Choroid plexus epithelial cell (primary cell): ENCODE measurements around the gene MCOLN3.

Experiments used
- DNase-seq: peaks from one replicate; pipeline ENCODE4 v3.0.0-alpha.2; 2010; ENCODE audit warnings: low read depth
- H3K4me3 ChIP-seq: 2 replicates; pipeline ENCODE4 v1.5.1; 2011; ENCODE audit warnings: low read depth, mild to moderate bottlenecking, control low read depth, low read length, moderate library complexity
- TF ChIP-seq, protein P1 (sequence below): conservative IDR thresholded peaks from 2 replicates; pipeline ENCODE4 v1.5.1; 2011; ENCODE audit warnings: low read depth, mild to moderate bottlenecking, control low read depth, inconsistent platforms, low read length, moderate library complexity

MCOLN3 gene

DNA sequence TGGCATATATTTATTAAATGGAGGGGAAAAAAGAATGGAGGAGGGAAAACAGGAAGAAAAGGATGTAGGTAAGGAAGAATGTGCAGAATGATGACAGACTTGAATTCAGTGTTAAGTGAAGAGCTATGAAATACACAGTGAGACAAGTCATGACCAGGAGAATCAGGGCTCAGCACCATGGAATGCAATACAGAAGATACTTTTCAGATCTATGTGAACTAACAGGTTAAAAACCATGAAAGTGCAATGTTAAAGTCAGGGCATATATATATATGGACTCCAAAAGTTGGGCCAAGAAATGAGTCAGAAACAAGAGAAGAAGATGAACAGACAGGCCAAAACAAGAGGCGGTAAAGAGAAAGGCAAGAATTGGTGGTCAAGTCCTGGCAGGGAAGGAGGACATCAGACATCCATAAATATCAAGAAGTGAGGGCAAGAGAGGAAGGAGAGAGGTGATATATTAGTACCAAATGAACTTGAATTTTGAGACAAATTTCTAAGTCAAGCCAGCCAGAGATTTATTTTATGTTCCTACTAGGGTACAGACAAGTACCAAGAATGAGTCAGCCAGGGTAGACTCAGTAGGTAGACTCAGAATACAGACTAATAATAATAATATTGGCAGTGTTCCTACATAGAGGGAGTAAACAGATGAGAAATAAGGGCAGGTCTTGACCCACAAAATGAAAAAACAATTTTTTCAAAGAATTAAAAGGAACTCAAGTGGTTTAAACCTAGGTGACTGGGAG, 39.5 kb upstream of the MCOLN3 start:
- TF ChIP-seq, protein P1, sequence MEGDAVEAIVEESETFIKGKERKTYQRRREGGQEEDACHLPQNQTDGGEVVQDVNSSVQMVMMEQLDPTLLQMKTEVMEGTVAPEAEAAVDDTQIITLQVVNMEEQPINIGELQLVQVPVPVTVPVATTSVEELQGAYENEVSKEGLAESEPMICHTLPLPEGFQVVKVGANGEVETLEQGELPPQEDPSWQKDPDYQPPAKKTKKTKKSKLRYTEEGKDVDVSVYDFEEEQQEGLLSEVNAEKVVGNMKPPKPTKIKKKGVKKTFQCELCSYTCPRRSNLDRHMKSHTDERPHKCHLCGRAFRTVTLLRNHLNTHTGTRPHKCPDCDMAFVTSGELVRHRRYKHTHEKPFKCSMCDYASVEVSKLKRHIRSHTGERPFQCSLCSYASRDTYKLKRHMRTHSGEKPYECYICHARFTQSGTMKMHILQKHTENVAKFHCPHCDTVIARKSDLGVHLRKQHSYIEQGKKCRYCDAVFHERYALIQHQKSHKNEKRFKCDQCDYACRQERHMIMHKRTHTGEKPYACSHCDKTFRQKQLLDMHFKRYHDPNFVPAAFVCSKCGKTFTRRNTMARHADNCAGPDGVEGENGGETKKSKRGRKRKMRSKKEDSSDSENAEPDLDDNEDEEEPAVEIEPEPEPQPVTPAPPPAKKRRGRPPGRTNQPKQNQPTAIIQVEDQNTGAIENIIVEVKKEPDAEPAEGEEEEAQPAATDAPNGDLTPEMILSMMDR, result no peak
- peak; percentile 56 for DNase-seq
- no peak overlapping the region for H3K4me3 ChIP-seq

DNA sequence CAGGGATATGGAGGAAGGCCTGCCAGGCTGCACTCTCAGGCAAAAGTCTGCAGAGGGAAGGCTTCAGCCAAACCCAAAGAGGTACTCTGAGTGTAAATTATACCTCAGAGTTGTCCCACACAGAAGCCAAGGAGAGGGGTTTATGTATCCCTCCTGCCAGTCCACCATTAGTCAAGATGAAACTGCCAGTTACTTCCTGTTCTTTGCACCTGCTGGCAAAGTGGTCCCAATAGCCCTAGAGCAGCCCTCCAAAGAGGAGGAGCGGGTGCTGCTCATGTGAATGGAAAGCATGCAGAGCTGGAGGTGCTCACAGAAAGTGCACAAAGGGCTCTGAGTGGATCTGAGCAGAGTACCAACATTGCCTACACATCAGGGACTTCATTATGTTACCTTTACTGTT, 37.1 kb upstream of the MCOLN3 start:
- TF ChIP-seq, protein P1, result no peak

DNA sequence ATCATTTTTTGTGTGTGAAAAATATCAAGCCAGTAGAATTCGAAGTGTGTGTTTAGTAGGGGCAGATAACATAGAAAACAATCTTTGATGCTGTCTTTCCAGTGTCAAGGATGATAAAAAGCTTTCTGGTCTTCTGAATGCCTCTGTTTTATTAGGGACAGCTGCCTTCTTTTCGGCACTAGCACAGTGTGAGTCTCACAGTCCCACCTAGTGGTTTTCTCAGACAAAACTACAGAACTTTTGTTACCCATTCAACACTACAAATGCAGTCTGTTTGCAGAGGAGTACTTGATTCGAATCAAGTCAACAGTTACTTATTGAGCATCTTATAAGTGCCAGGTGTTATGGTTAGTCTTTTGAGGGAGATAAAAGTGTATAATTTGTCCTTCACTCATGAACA, 30.6 kb upstream of the MCOLN3 start:
- DNase-seq, result peak; percentile 68

More for the DNA sequence above, 37.1 kb upstream of the MCOLN3 start:
- no peak for DNase-seq
- H3K4me3 ChIP-seq, result no peak overlapping the region

DNA sequence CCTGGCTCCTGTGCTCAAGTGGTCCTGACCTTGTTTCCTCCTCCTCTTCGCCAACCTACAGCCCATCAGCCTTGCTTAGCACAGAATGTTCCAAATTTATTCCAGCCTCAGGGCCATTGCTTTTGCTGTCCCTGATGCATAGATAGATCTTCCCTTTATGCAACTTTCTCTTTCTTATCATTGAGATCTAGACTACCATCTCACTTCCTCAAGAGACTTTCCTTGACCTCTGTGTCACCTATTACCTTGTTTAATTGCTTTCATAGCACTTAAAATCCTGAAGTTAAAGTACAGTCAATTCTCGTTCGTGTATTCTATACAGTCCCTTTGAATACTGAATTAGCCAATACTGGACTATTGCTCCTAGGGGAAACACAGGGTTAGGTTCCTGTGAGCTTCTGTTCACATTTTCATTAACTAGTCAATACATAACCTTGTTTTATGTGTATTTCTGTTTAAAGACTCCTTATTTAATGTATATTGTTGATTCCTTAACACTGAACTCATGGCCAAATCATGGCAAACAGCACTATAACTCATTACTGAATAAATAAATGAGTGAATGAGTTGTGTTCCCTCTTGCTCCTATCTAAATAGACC, 26.2 kb upstream of the MCOLN3 start:
- no peak overlapping the region for H3K4me3 ChIP-seq
- TF ChIP-seq, protein P1, result no peak
- DNase-seq, result no peak

More for the DNA sequence above, 30.6 kb upstream of the MCOLN3 start:
- TF ChIP-seq, protein P1, result peak; percentile 60
- H3K4me3 ChIP-seq, result no peak overlapping the region

DNA sequence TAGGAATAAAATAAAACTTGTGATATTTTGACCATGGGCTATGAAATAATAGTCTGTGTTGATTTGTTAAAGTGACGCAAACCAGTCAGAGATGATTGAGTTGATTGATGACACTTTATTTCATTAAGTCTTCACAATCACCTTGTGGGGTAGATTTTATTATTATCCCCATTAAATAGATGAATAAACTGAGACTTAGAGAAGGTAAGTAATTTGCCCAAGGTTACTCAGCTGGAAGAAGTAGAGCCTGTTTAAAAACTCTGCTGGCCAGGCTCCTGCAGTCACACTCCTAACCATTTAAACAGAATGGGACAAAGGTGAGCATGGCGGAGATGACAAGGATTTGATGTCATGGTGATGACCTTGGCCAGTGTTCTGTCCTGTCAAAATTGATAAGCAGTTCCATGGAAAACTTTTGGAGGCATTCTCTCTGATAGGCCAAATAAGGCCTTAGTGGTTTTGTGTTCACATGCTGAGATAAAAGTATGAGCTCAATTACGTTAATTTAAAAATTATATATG, 22.7 kb upstream of the MCOLN3 start:
- TF ChIP-seq, protein P1, result no peak
- no peak for DNase-seq
- no peak overlapping the region for H3K4me3 ChIP-seq

DNA sequence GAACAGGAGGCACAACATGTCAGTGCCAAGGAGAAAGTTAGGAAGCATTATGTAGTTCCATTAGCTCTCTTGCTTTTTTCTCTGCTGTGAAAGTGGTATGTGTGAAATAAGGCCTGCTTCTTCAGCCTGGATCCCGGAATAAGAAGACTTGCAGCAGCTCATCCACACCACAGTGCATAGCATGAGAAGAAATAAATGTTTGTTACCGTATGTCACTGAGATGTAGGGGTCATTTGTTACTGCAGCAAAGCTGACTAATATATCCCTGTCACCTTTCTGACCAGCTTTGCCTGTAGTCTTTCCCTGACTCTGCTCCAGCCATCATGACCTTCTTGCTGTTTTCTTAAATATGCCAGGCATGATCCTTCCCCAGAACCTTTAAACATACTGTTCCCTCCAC, 20.5 kb upstream of the MCOLN3 start:
- DNase-seq, result no peak
- no peak overlapping the region for H3K4me3 ChIP-seq
- TF ChIP-seq, protein P1, result no peak
